OCI-LY3 (cell line): ENCODE measurements around the gene COL24A1.
A peak's percentile ranks its signal among the peaks of the same experiment; 100 is the strongest.

ENCODE experiments used
- H2AFZ ChIP-seq: fragments of 200-600, 300-600 bp; shearing (Covaris generic); 2 replicates; pipeline ENCODE4 v1.6.0; 2014; ENCODE audit warnings: antibody characterized with exemption, low read depth, low read length
- H3K27ac ChIP-seq: fragments of 200-600, 300-600 bp; sonication (generic); 2 replicates; pipeline ENCODE4 v1.5.1; 2014; ENCODE audit warnings: mild to moderate bottlenecking, low read length, moderate library complexity, mixed read lengths
- H3K27me3 ChIP-seq: fragments of 200-600, 300-600 bp; sonication (generic); 2 replicates; pipeline ENCODE4 v1.6.1; 2014; ENCODE audit warnings: low read depth, low read length, mixed read lengths
- H3K36me3 ChIP-seq: fragments of 200-600, 300-600 bp; sonication (generic); replicated peaks from 2 replicates; pipeline ENCODE3; 2014; ENCODE audit warnings: low read depth, low read length, mixed read lengths
- H3K4me1 ChIP-seq: fragments of 300-600, 200-600 bp; sonication (generic); 2 replicates; pipeline ENCODE4 v1.6.1; 2014; ENCODE audit warnings: low read length, mixed read lengths
- H3K4me2 ChIP-seq: fragments of 200-600, 300-600 bp; sonication (generic); 2 replicates; pipeline ENCODE4 v1.6.1; 2014; ENCODE audit warnings: low read length, mixed read lengths
- H3K4me3 ChIP-seq: fragments of 300-600, 200-600 bp; sonication (generic); 2 replicates; pipeline ENCODE4 v1.5.1; 2014; ENCODE audit warnings: antibody characterized with exemption, mild to moderate bottlenecking, low read length, moderate library complexity
- H3K79me2 ChIP-seq: fragments of 300-600, 200-600 bp; shearing (Covaris generic); 2 replicates; pipeline ENCODE4 v1.6.1; 2014; ENCODE audit warnings: mild to moderate bottlenecking, low read length, mixed read lengths
- H3K9ac ChIP-seq: fragments of 300-600, 200-600 bp; shearing (Covaris generic); 2 replicates; pipeline ENCODE4 v1.6.0; 2014; ENCODE audit warnings: mild to moderate bottlenecking, low read length, moderate library complexity
- H3K9me3 ChIP-seq: fragments of 200-600, 300-600 bp; shearing (Covaris generic); 2 replicates; pipeline ENCODE4 v1.6.1; 2014; ENCODE audit warnings: low read length, mixed read lengths; ENCODE audit not compliant: insufficient read depth
- H4K20me1 ChIP-seq: fragments of 200-600, 300-600 bp; sonication (generic); 2 replicates; pipeline ENCODE4 v1.6.1; 2016; ENCODE audit warnings: low read length, mixed read lengths; ENCODE audit not compliant: insufficient read depth
- EZH2phosphoT487 ChIP-seq: fragments of 200-600 bp; shearing (Covaris generic); IDR thresholded peaks from 2 replicates; pipeline ENCODE4 v1.6.1; 2018; ENCODE audit warnings: antibody characterized with exemption, mixed run types, low read depth
- TF ChIP-seq, protein P1 (sequence below): fragments of 200-600, 300-600 bp; sonication (generic); IDR thresholded peaks from 2 replicates; pipeline ENCODE4 v1.5.1; 2014; ENCODE audit warnings: antibody characterized with exemption, low read length, low read depth

The COL24A1 gene

DNA sequence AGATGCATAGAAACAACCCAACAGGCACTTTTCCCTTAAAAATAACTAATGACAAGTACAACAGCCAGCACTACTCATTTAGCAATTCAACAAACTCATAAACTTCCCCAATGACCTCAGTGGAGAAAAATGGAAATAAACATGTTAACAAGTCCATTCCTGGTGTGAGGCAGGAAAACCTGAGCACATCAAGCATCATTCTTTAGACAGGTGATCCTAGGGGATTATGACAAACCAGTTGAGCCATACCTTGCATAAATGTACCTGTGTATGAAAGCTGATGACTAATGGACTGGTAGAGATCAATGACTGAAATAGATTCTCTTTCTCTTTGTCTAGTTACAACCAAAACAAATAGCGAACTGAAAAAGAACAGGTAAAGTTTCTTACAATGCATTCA is 7.0 kb downstream of the COL24A1 start:
- H3K79me2 ChIP-seq = no peaks in the 10 kb centered on the region
- no peak overlapping the region for H3K4me2 ChIP-seq
- H3K9ac ChIP-seq = no peak overlapping the region
- no peak overlapping the region for H3K27ac ChIP-seq
- no peak overlapping the region for H3K4me3 ChIP-seq
- no peaks in the 10 kb centered on the region for H3K4me1 ChIP-seq
- no peaks in the 10 kb centered on the region for H4K20me1 ChIP-seq
- no peak for TF ChIP-seq EZH2phosphoT487
- TF ChIP-seq, protein P1, sequence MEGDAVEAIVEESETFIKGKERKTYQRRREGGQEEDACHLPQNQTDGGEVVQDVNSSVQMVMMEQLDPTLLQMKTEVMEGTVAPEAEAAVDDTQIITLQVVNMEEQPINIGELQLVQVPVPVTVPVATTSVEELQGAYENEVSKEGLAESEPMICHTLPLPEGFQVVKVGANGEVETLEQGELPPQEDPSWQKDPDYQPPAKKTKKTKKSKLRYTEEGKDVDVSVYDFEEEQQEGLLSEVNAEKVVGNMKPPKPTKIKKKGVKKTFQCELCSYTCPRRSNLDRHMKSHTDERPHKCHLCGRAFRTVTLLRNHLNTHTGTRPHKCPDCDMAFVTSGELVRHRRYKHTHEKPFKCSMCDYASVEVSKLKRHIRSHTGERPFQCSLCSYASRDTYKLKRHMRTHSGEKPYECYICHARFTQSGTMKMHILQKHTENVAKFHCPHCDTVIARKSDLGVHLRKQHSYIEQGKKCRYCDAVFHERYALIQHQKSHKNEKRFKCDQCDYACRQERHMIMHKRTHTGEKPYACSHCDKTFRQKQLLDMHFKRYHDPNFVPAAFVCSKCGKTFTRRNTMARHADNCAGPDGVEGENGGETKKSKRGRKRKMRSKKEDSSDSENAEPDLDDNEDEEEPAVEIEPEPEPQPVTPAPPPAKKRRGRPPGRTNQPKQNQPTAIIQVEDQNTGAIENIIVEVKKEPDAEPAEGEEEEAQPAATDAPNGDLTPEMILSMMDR = no peak
- H3K27me3 ChIP-seq = no peaks in the 10 kb centered on the region
- no peaks in the 10 kb centered on the region for H3K9me3 ChIP-seq
- H3K36me3 ChIP-seq = no peaks in the 10 kb centered on the region
- H2AFZ ChIP-seq = no peak overlapping the region

DNA sequence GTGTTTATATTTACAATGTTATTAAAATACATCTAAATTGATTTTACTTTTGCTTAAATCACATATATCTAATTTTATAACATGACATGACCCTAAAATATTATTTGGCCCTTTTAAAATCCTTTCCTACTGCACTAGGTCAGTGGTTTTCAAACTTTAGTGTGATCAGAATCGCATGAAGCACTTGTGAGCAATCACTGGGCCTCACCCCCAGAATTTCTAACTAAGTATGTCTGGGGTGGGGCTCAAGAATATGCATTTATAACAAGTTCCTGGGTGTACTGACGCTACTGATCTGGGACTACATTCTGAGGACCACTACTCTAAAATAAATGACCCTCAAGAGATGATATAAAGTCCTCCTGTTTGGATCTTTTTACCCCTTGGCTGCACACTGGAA is 8.8 kb downstream of the COL24A1 start:
- TF ChIP-seq EZH2phosphoT487 = no peak
- TF ChIP-seq, protein P1 = no peak
- no peak overlapping the region for H3K4me3 ChIP-seq
- no peaks in the 10 kb centered on the region for H3K9me3 ChIP-seq
- H3K9ac ChIP-seq = no peak overlapping the region
- H3K36me3 ChIP-seq = no peaks in the 10 kb centered on the region
- no peaks in the 10 kb centered on the region for H3K27me3 ChIP-seq
- H3K4me2 ChIP-seq = no peak overlapping the region
- H3K79me2 ChIP-seq = no peaks in the 10 kb centered on the region
- no peaks in the 10 kb centered on the region for H3K4me1 ChIP-seq
- H3K27ac ChIP-seq = no peak overlapping the region
- H4K20me1 ChIP-seq = no peaks in the 10 kb centered on the region
- H2AFZ ChIP-seq = no peak overlapping the region

DNA sequence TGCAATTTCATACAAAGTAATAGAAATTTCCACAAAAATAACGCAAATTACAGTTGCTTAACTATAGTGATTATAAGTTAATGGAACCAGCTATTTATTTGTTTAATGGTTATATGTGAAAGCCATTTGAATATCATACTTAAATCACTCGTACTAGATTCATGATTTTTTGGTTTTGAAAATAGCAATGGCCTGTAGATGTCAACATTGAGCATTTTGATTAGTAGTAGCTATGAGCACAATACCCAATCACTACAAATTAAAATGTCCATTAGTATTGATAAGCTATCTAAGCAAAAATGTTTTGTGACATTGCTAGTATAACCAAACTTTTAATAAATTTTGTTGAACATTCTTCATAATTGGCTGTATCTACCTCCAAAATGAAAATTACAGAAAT is 10.0 kb downstream of the COL24A1 start:
- Histone ChIP-seq H3K79me2 (no peaks in the 10 kb centered on the region), H2AFZ (no peak overlapping the region)
- TF ChIP-seq, protein P1 = peak; percentile 17; the same call in 1 of the 2 replicates
- TF ChIP-seq EZH2phosphoT487 = no peak

DNA sequence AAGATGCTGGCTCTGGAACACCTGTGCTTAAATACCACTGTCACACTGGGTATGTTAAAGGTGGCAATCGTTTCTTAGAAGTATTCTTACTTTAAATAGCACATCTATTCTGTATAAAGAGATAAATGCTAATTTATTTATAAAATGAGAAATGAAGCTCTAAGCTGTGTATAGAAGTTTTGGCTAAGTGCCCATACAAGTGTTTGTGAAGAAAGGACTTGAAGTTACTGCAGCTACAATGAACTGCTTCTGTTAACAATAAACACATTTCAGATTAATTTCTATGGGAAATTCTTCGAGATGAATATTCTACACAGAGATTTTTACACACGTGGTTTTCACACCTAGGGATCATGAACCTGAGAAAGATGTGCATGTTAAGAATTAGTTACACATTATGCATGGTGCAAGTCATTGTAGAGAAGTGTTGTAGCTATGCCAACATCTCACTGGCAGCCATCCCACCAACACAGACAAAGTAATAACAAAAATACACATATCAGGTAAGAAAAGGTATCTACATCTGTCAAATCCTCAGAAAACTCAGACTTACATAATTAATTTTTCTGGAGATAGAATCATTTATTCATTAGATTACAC is 16.2 kb downstream of the COL24A1 start:
- Histone ChIP-seq H2AFZ (no peak overlapping the region), H3K4me1 (no peaks in the 10 kb centered on the region), H3K79me2 (no peaks in the 10 kb centered on the region), H3K27me3 (no peaks in the 10 kb centered on the region), H3K9me3 (no peaks in the 10 kb centered on the region), H3K36me3 (no peaks in the 10 kb centered on the region), H3K9ac (no peak overlapping the region), H3K4me3 (no peak overlapping the region), H4K20me1 (no peaks in the 10 kb centered on the region), H3K27ac (no peak overlapping the region), H3K4me2 (no peak overlapping the region)
- no peak for TF ChIP-seq EZH2phosphoT487
- TF ChIP-seq, protein P1 = no peak

More for the DNA sequence above, 10.0 kb downstream of the COL24A1 start:
- Histone ChIP-seq H3K9ac (no peak overlapping the region), H3K9me3 (no peaks in the 10 kb centered on the region), H3K4me3 (no peak overlapping the region), H3K27me3 (no peaks in the 10 kb centered on the region), H3K27ac (no peak overlapping the region), H3K36me3 (no peaks in the 10 kb centered on the region), H3K4me1 (no peaks in the 10 kb centered on the region), H3K4me2 (no peak overlapping the region), H4K20me1 (no peaks in the 10 kb centered on the region)
